Activated CD4-positive, CD25-positive, alpha-beta regulatory T cell treated with anti-CD3 and anti-CD28 coated beads, Interleukin-2, amount 50 U/mL, for 72 hours (primary cell): Measurements from ENCODE around the gene SLC45A3.

Experiments used
- DNase-seq: peaks from one replicate; pipeline ENCODE4 v3.0.0; 2021

The SLC45A3 gene

DNA sequence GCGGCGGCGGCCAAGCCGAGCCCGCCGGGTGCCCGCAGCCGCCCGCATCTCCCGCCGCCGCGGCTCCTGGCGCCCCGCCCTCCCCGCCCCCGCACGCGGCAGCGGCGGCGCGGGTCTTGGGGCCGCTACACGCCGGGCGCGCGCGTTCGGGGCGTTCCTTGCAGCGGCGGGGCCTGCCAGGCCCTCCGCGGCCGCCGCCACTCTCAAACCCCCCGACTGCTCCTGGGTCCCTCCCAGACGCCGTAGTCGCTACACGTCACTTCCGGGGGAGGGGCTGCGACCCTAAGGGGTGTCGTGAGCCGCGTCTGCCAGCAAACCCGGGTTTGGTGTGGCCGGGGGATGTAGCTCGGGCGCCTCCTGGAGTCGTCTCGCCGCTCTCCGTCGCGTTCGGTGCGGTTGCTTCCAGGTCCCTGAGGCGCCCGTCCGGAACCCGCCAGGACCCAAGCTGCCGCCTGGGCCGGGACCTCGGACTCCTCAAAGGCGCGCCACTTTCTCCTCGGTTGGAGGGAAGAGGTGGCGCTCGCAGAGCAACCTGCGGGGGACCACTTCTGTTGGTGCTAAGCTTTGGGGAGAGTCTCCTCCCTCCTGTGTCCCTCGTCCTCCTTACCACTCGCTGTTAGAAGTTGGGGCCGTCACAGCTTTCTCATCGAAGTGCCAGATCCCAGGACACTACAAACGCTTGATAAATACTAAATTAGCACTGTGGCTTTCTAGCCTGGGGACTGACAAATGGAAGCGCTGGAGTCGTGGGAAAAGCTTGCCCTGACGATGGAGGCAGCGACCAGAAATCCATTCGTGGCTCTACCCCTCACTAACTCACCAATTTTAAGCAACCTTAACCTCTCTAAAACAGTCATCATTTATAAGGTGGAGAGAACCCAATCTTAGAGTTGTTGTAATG, 48.3 kb downstream of the SLC45A3 start, which contains the start of gene ELK4:
Gene ELK4, minus strand, starts transcription at position 244 of the 901 bp plus-strand sequence. CDS start 8,129 bp downstream, outside the sequence.
- DNase-seq = peak; percentile 98

DNA sequence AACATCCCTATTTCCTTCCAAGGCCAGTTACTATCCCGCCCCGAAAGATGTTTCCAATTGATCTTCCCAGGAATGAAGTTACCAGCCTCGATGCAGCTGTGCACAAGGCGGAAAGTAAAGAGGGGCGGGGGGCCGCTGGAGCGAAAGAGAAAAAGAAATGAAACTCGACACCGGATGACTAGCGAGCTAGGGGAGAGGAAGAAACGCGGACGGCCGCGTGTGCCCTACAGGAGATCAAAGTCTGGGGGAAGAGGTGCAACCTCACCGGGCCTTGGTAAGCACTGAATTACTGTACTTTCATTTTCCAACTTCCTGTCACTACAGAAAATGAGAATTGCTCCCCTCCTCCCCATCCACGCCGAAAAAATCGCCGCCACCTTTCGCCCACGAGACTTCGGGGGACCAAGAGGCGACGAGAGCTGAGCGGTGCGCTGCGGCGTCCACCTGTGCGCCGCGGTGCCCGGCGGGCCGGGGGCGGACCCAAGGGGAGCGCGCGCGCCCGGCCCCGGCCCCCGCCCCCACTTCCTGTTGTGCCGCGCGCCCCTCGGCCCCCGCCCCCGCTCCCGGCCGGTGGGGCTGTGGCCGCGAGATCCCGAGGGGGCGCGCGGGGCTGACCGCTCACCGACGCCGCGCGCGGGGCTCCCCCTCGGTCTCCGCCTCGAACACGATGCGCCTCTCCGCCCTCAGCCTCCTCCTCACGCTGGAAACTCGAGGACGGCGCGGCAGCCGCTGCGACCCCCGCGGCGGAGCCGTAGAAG, 49.1 kb downstream of the SLC45A3 start:
- DNase-seq = peak; percentile 74

DNA sequence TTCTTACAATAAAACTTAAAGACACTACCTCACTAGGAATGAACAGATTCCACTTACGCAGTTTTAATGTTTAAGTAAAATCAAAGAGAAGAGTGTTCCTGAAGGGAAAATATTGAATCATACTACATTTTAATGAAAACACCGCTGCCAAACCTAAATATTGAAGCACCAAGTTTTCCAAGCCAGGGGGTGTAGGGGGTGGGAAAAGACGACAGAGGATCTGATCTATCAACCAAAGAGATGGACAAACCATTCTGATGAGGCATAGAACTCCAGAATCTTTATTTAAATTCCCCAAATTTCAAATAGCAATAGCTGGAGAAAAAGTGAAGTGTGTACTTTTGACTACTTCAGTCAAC, 49.7 kb downstream of the SLC45A3 start:
- no peak for DNase-seq

DNA sequence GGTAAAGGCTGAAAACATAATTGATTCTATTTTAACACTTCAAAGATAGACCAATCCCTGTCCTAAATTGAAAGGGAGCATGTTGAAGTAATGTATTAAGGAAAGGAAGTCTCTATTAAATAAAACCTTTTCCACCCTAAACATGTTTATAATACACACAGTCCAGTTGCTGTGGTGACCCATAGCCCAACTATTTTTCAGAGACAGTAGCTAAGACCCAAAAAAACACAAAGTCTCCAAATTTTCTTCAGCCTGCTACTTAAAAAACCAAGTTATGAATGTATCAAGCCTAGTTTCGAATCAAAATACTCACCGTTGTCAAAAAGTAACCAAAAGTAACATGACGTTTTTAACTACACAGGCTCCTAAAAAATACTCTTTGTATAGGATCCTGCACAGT, 50.1 kb downstream of the SLC45A3 start:
- DNase-seq = no peak

DNA sequence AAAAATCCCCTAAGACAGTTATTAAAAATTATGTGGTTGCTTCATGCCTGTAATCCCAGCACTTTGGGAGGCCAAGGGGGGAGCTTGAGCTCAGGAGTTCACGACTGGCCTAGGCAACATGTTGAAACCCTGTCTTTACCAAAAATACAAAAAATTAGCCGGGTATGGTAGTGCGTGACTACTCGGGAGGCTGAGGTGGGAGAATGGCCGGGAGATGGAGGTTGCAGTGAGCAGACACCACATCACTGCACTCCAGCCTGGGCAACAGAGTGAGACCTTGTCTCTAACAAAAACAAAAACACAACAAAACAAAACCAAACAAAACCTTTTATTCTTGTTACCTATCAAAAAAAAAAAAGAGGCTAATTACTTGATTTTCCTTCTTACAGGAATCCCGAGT, 50.6 kb downstream of the SLC45A3 start:
- no peak for DNase-seq

DNA sequence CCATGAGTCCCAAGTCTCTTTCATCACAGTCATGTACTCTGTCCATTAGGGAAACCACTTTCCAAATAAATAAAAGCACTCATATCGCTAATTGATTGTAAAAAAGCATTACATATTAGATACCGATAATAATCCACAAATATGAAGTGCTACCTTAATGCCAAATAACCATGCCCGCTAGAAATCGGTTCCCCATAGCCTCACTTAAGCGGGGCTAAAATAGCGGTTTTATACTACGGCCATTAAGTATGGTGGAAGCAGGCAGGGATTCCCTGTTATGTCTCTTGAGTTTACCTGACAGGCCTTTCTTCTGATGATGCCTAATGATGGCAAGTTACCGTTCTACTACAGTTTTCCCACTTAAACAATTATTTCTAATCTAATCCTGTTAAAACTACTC, 52.4 kb downstream of the SLC45A3 start:
- DNase-seq = no peak

DNA sequence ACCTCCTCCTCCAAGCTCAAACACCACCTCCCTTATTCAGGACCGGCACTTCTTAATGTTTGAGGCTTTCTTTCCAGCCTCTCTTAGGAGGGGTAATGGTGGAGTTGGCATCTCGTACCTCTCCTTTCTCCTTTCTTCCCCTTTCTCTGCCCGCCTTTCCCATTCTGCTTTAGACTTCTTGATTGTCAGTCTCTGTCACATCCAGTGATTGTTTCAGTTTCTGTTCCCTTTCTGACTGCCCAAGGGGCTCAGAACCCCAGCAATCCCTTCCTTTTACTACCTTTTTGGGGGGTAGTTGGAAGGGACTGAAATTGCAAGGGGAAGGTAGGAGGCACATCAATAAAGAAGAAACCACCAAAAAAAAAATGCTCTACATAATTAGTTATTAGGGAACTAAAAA, 54.1 kb downstream of the SLC45A3 start:
- no peak for DNase-seq

DNA sequence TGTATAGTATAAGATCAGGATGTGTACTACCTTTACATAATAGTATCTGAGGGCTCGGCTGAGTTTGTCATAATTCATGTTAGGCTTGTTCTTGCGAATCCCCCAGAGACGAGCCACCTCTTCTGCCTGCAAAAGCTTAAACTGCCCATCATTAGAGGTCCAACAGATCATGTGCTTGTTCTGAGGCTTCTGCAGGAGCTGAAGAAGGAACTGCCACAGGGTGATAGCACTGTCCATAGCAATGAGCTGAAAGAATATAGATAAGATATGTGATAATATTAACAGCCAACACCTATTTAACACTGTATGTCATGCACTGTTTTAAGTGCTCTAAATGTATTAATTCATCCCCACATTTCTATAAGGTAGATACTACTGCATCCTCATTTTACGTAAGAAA, 56.7 kb downstream of the SLC45A3 start:
- DNase-seq = no peak

DNA sequence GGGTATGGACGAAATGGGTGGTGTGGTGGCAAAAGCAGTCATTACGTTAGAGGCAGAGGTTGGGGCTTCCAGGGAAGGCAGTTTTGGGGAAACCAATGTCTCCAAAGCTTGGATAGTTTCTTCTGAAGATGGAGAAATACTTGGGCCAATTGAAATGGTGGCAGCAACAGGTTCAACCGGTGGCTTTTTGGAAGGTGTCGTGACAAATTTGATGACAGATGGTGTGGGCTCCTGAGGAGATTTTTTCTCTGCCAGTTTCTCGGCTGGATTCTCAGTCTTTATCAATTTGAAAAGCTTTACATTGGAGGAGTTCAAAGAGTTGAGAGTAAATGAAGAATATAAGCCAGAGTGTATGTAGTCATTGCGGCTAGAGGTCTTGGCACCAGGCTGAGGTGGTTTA, 60.0 kb downstream of the SLC45A3 start:
- DNase-seq = no peak

DNA sequence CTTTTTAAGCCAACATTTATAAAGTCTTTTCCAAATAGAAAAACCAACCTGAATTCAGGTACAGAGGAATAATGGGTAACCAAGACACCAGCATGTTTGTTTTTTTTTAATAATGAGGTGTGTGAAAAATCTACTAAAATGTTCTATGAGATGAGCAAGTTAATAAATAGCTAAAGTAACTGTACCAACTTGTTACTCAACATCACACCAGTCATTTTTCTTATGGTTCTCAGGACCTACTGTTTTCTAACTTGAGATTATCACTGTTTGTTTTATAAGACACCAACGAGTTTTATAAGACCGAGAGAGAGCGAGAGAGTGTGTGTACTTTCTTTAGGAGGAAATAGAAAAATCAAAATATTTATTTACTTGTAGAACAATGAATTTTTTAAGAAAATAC, 60.9 kb downstream of the SLC45A3 start:
- DNase-seq = no peak

DNA sequence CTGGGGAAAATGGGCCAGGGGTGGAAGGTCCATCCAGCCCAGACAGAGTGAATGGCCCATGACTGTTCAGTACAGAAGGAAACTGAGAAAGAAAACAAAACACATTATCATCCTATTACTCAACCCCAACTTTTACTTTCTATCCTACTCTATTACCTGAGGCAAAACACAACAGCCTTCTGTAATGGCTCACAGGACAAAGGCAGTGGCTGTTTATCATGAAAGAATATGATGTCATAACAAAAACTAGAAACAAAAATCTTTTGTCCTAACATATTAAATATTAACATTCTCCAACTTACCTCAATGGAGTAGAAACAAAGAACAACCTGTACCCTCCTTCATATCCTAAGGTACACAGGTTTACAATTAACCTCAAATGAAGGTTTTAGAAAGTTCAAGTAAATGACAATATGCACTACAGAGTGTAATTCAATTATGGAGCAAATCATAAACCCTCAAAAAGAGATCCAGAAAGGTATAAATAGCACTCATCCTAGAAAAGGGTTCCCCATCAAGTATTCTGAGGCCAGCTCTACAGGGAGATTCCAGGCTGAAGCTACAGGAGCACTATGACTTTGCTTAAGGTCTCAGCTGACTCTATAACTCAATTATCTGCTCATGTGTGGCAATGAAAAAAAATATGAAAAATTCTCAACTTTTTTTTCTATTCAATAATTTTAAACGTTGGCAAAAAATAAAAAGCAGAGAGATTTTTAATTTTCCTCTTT, 63.6 kb downstream of the SLC45A3 start:
- DNase-seq = no peak

DNA sequence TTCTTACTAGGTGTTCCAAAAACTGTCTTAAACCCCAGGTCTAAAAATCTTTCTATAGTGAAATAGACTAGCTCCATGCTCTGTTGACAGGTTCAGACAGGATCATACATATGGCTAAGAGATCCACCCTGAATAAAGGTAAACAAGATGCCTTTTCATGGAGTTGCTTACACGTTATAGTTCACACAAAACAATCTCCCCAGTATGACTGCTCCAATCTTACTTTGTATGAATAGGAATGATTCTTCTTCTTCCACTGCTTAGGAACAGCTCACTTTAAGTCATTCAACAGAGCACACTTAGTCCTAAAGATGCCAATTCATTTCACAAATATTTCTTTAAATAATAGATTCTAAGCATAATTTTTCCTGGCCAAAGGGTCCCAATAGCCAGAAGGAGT, 64.5 kb downstream of the SLC45A3 start:
- no peak for DNase-seq

DNA sequence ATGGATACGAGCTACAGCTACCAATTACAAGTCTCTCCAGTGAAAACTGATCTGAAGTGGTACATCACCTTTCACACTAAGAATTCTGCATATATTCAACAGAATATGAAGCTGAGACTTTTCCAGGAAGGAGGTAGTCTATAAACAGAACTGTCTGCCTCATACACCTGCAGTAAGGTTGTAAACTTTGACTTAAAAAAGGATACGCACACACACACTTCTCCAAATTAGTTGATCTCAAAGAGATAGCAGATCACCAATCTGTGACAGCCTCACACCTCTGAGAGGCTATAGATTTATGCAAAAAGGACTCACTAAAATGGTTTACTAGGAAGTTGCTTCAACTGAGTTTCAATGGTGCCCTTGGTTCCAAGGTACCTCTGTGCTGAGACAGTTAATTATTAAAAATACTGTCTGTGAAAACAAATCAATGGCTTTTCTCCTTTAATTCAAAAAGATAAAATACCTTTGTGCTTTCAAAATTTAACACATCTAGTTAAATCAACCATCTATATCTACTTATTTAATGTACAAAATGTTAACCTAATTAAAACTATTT, 66.4 kb downstream of the SLC45A3 start:
- DNase-seq = no peak

DNA sequence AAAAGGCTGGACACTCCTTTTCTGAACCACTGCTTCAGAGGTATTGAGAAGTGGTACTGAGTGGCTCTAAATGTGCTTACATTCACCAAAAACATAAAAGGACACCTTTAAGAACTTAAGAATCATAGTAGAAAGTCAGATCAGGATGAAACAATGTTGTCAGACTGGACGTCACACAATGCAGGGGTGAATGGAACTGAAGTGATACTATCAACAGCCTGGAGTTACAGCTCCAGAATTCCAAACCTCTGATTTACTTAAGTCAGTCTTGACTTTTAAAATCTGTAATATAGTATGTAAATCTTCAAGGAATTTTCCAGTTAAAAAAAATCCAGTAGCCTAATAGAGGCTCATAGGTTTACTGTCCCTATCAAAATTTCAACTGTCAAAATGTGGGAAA, 67.8 kb downstream of the SLC45A3 start:
- no peak for DNase-seq

DNA sequence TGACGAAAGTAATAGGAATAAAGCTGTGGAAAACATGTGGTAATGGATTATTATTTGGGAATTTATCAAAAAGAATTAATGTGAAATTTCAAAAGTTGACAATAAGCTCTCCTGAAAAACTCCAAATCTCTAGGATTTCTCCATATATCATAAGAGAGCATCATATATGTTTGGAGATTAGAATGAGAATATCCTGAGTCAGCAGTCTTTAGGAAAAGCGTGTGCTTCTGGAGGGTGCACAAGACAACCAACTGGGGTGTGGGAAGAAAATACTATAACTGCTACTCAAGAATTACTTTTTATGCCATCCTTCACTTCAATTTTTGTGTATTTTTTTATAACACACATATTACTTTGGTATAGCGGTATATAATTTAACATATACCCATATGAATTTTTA, 68.2 kb downstream of the SLC45A3 start:
- DNase-seq = no peak

DNA sequence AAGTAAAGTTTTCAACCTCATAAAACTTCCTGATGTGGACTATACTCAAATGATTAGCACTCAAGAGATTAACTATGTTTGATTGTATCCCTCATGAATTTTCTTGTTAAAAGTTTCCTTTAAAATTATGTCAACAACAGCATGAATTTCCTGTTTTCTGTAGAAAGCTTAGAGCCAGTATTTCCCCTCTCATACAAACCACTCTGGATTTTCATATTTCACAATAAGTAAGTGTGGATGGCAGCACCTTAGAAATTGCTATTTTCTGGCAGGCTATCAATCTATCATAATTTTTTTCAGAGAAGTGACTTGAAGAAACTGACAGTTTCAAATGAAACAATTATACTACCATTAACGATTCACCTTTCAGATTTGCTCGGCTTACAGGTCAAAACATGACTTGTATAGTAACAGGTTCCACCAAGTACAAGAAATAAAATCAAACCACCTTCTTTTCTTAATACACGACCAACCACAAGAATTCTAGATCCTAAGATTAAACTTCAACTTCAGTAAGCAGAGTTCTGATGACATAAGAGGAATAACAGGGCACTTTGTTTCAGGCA, 69.3 kb downstream of the SLC45A3 start:
- DNase-seq = no peak

DNA sequence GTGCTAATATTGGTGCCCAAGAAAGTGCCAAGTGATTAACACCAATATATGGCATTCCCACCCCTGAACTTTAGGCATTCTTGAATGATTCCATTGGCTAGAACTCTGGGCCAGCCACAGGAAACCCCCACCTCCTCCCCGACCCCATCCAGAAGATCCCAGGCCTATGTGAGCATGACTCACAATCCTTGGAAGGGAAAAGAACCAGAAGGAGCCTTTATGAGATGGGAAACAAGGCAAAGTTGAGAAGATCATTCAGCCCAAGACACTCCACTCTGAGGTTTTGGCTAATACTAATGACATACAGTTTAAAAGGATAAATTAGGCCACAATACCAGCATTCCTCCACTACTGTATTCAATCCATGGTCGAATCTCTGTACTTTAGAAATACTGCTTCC, 70.3 kb downstream of the SLC45A3 start:
- DNase-seq = no peak
